ENCODE data around the gene CREBZF. TPM values are rescaled to one million over a fixed set of nuclear protein-coding genes. Genes with fewer than 3 reads are reported as not detected.

The CREBZF gene
- total RNA-seq, 1 experiment from 2014 or later = 54.6 TPM

GRCh38 chr11:85665733-85666132, 804 bp upstream of the CREBZF start (continued):
- TF ChIP-seq FOXJ3 (CRISPR knock-in tag; IDR thresholded peaks at IDR 0.05; ENCODE audit: borderline replicate concordance) = no peak
- TF ChIP-seq ZNF121 (CRISPR knock-in tag; IDR thresholded peaks at IDR 0.05) = no peak
- TF ChIP-seq ZNF512 (CRISPR knock-in tag; IDR thresholded peaks at IDR 0.05; ENCODE audit: borderline replicate concordance) = no peak
- TF ChIP-seq FOXP1 (CRISPR knock-in tag; IDR thresholded peaks at IDR 0.05; ENCODE audit: borderline replicate concordance) = no peak
- no peak for TF ChIP-seq CDX4 (CRISPR knock-in tag; IDR thresholded peaks at IDR 0.05; ENCODE audit: borderline replicate concordance)
- TF ChIP-seq ZBTB43 (CRISPR knock-in tag; IDR thresholded peaks at IDR 0.05) = no peak
- no peak for TF ChIP-seq ZNF281 (CRISPR knock-in tag; IDR thresholded peaks at IDR 0.05)
- TF ChIP-seq NR1H2 (CRISPR knock-in tag; IDR thresholded peaks at IDR 0.05) = no peak
- no peak for TF ChIP-seq GRHL2 (CRISPR knock-in tag; IDR thresholded peaks at IDR 0.05; ENCODE audit: insufficient replicate concordance, severe bottlenecking)

GRCh38 chr11:85663753-85664614, 945 bp downstream of the CREBZF start:
- ChIA-PET CTCF (interaction anchor here (1.0 to 1.4 kb wide), 2 partner anchors 16 to 26 kb away, joined by 3 to 4 read pairs; partner anchors contain the start of gene TMEM126A), POLR2A (interaction anchor here (1.3 to 2.9 kb wide), 3 partner anchors 15 to 191 kb away, joined by 3 to 24 read pairs (median 13); partner anchors contain the start of genes DLG2, TMEM126A and TMEM126B)
- peak overlapping the region; percentile 96 for H3K4me3 Mint-ChIP-seq
- no peaks in the 10 kb centered on the region for H3K27me3 Mint-ChIP-seq (ENCODE audit: low read depth)
- peaks cover 43% of the 10 kb centered on the region for H3K36me3 Mint-ChIP-seq
- DNase-seq (ENCODE audit: low spot score) (peak; percentile 78), ATAC-seq (peak; percentile 31)
- peak overlapping the region; percentile 80 for H3K27ac Mint-ChIP-seq
- H3K4me1 Mint-ChIP-seq = peaks cover 34% of the 10 kb centered on the region
- TF ChIP-seq ATF1 (CRISPR knock-in tag; IDR thresholded peaks at IDR 0.05) (peak; percentile 34; the same call in 1 of the 2 replicates), FOXP1 (CRISPR knock-in tag; IDR thresholded peaks at IDR 0.05; ENCODE audit: borderline replicate concordance) (no peak), ZNF317 (CRISPR knock-in tag; IDR thresholded peaks at IDR 0.05; ENCODE audit: borderline replicate concordance, low read depth) (no peak), HMGXB4 (CRISPR knock-in tag; IDR thresholded peaks at IDR 0.05) (peak; percentile 80), CREM (CRISPR knock-in tag; IDR thresholded peaks at IDR 0.05) (0 out of 2 replicates have a peak, but pooled peaks have one; percentile 34), NFE2L1 (CRISPR knock-in tag; IDR thresholded peaks at IDR 0.05) (no peak), ARID4B (CRISPR knock-in tag; IDR thresholded peaks at IDR 0.05; ENCODE audit: borderline replicate concordance) (peak; percentile 42; the same call in 1 of the 2 replicates), ETV6 (CRISPR knock-in tag; IDR thresholded peaks at IDR 0.05) (no peak)
- H3K9me3 Mint-ChIP-seq = no peaks in the 10 kb centered on the region
